Frontal cortex (tissue), 4 donors: ENCODE measurements around the gene UBTD1. TPM values are rescaled to one million over a fixed set of nuclear protein-coding genes. Genes with fewer than 3 reads are reported as not detected.
A peak's percentile ranks its signal among the peaks of the same experiment; 100 is the strongest.
"Not testable (repeated sequence)": the region's sequence is repeated elsewhere in the genome, so short reads cannot be mapped to it uniquely, and the experiment has no call there.

Experiments
- DNase-seq, 2 donors: peaks; one replicate each; pipeline ENCODE4 v3.0.0; 2012; ENCODE audit warnings: low spot score in 2 of 2
- FAIRE-seq: peaks from 2 replicates; lab custom pipeline; 2012; peaks lifted over from hg19 to GRCh38; lab: Jason Lieb, UNC
- total RNA-seq: library from RNA; depleted of rRNA; stranded (reverse); fragments of >200 nt; gene quantifications from one replicate; pipeline ENCODE4 v1.2.3, GENCODE V29; 2014
- donor health status: control.
- donor health status: control.
- donor health status: control.

The UBTD1 gene
- total RNA-seq, 1 donor from 2014 or later = 1.6 TPM

GRCh38 chr10:97575127-97575668 lies 76.5 kb downstream of the UBTD1 start:
- no peak for FAIRE-seq
- DNase-seq = no peak

GRCh38 chr10:97576487-97576886 lies 77.8 kb downstream of the UBTD1 start:
- peak; percentile 24 for FAIRE-seq
- not testable (repeated sequence) for DNase-seq

- FAIRE-seq (no peak), DNase-seq (no peak)
These were observed 79.0 kb downstream of the UBTD1 start for GRCh38 chr10:97577701-97578100.

GRCh38 chr10:97578171-97578844 lies 79.6 kb downstream of the UBTD1 start:
- DNase-seq (no peak), FAIRE-seq (no peak)

- FAIRE-seq = no peak
- peak in 1 of 2 donors; percentile 10 for DNase-seq
These were observed 82.0 kb downstream of the UBTD1 start for GRCh38 chr10:97580421-97581367.

- DNase-seq = no peak
- no peak for FAIRE-seq
These were observed 83.4 kb downstream of the UBTD1 start for GRCh38 chr10:97582169-97582568.

GRCh38 chr10:97583476-97583875 lies 84.8 kb downstream of the UBTD1 start:
- FAIRE-seq (no peak), DNase-seq (no peak)

- FAIRE-seq (no peak), DNase-seq (peak; percentile 82)
These were observed 85.5 kb downstream of the UBTD1 start, which contains the start of gene HOGA1 for GRCh38 chr10:97584060-97584797. HOGA1 (plus strand) TSS chr10:97584389; CDS start chr10:97584704, 315 bp downstream.

- FAIRE-seq = no peak
- DNase-seq = no peak
These were observed 86.2 kb downstream of the UBTD1 start for GRCh38 chr10:97584798-97585438.

- DNase-seq (no peak), FAIRE-seq (no peak)
These were observed 86.7 kb downstream of the UBTD1 start for GRCh38 chr10:97585439-97585811.

- DNase-seq (no peak), FAIRE-seq (no peak)
These were observed 88.5 kb downstream of the UBTD1 start for GRCh38 chr10:97587183-97587582.

- DNase-seq = no peak
- FAIRE-seq = no peak
These were observed 90.8 kb downstream of the UBTD1 start, which contains the start of gene C10orf62 for GRCh38 chr10:97589479-97589878. C10orf62 (plus strand) TSS chr10:97589721; CDS start chr10:97589898, 177 bp downstream.

- no peak for DNase-seq
- no peak for FAIRE-seq
These were observed 91.5 kb downstream of the UBTD1 start for GRCh38 chr10:97590082-97590747.

- DNase-seq = no peak
- no peak for FAIRE-seq
These were observed 92.2 kb downstream of the UBTD1 start for GRCh38 chr10:97590748-97591495.

- DNase-seq = no peak
- no peak for FAIRE-seq
These were observed 94.7 kb downstream of the UBTD1 start for GRCh38 chr10:97593421-97593820.

GRCh38 chr10:97596101-97597082 lies 97.7 kb downstream of the UBTD1 start:
- no peak for FAIRE-seq
- no peak for DNase-seq

GRCh38 chr10:97597778-97598177 lies 99.1 kb downstream of the UBTD1 start:
- no peak for FAIRE-seq

More at GRCh38 chr10:97597778-97598177, 99.1 kb downstream of the UBTD1 start:
- DNase-seq = no peak
